HUES48 (cell line): ENCODE data around the gene ZNF407.

Experiments used
- H3K27ac ChIP-seq: one replicate; pipeline ENCODE4 v1.7.0; 2013; ENCODE audit warnings: low read depth, low read length, inconsistent platforms
- H3K27me3 ChIP-seq: 2 replicates; pipeline ENCODE4 v1.6.1; 2013; ENCODE audit warnings: mild to moderate bottlenecking, low read length; ENCODE audit not compliant: control insufficient read depth, insufficient read depth
- H3K36me3 ChIP-seq: 2 replicates; pipeline ENCODE4 v1.6.1; 2013; ENCODE audit warnings: low read length; ENCODE audit not compliant: control insufficient read depth, insufficient read depth
- H3K4me1 ChIP-seq: 2 replicates; pipeline ENCODE4 v1.6.1; 2013; ENCODE audit warnings: mild to moderate bottlenecking, low read length; ENCODE audit not compliant: control insufficient read depth, insufficient read depth
- H3K4me3 ChIP-seq: 2 replicates; pipeline ENCODE4 v1.5.1; 2013; ENCODE audit warnings: mild to moderate bottlenecking, low read depth, low read length
- H3K9ac ChIP-seq: 2 replicates; pipeline ENCODE4 v1.6.1; 2013; ENCODE audit warnings: mild to moderate bottlenecking, low read depth, low read length, moderate library complexity
- H3K9me3 ChIP-seq: 2 replicates; pipeline ENCODE4 v1.6.1; 2013; ENCODE audit warnings: low read length; ENCODE audit not compliant: control insufficient read depth, insufficient read depth

ZNF407 gene

DNA sequence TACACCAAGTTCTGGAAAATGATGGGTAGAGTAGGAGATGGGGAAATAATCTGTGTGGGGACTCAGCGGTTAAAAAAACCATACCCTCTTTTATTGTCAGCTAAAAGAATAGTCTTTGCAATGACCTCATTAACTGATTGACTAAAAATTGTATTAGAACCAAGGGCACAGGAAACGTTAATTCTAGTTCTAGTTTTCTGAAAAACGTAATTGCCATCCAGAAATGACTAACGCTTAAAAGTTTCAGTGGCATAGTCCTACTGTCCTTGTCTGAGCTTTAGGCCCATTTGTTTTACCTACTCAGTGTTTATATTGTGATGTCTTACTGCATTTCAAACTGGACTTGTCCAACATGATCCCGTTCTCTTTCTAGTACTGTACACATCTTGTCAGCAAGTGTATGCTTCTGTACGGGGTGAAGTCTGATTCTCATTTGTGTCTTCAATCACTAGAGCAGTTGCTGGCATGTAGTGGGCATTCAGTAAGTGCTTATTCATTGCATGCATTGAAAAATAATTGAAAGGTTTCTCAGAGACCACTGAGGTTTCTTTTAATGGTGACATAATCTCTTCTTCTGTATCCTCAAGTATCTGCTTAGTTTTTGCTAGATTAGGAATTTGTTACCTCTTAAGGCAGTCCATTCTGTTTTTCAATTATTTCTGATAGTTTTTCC, 81.5 kb downstream of the ZNF407 start:
- no peaks in the 10 kb centered on the region for H3K36me3 ChIP-seq
- no peak overlapping the region for H3K9ac ChIP-seq
- H3K27me3 ChIP-seq: no peaks in the 10 kb centered on the region
- H3K9me3 ChIP-seq: peaks cover 6% of the 10 kb centered on the region; the same call in 1 of the 2 replicates
- H3K4me3 ChIP-seq: no peak overlapping the region
- no peaks in the 10 kb centered on the region for H3K4me1 ChIP-seq
- no peak overlapping the region for H3K27ac ChIP-seq

DNA sequence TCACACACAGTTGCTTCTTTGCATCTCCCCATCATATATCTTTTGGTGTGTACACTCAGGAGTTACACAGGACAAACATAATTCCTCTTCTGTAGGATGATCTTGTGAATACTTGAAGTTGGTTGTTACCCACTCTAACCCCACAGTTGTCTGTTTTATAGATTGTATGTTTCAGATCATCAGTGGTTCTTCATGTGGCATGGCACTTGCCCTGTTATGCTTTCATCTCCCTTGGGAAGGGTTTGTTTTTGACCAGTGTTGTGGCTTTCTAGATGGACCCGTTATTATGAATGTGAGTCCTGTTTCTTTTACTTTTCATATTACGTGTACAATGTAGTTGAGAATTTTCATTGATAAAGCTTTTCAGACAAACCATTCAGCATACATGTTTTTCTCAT, 82.0 kb downstream of the ZNF407 start:
- Histone ChIP-seq H3K9ac (no peak overlapping the region), H3K4me3 (no peak overlapping the region), H3K36me3 (no peaks in the 10 kb centered on the region), H3K27ac (no peak overlapping the region), H3K4me1 (no peaks in the 10 kb centered on the region), H3K27me3 (no peaks in the 10 kb centered on the region), H3K9me3 (peaks cover 6% of the 10 kb centered on the region; the same call in 1 of the 2 replicates)

DNA sequence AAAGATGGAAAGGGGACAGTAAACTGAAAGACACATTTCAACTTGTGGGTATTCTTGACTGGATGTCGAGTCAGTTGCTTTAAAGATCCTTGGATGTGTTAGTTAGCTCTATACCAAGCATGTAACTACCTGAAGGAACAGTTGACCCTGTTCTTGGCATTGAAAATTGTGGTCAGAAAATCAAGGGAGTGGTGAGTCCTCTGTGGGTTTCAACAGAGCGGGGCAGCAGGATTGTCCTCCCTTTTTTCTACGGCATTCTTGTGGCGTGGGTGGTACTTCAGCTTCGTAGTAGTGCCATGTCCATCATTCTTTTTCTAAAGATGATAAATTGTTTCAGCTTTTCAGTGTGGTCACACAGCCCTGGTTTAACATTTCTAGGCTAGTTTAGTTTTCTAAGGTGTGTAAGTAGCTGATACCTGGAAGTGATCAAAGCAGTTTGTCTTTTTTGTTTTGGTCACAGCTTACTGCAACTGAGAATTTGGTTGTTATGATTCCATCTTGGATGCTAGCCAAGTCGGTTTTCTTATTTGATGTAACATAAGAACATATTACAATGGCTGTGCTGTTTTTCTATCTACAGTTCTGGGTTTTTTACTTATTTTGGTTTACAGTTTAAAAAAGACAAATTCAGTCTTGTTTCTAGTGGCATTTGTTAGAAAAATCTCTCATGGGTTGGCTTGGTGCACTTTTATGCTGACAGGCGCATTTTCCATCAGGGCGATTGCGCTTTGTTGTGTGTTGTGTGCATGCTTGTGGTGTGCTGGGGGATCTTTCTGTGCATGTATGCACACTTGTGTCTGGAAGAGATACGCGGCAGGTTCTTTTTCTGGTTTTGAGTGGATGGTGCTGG, 84.7 kb downstream of the ZNF407 start:
- Histone ChIP-seq H3K9ac (no peak overlapping the region), H3K36me3 (no peaks in the 10 kb centered on the region), H3K4me1 (no peaks in the 10 kb centered on the region), H3K27ac (no peak overlapping the region), H3K27me3 (no peaks in the 10 kb centered on the region), H3K4me3 (no peak overlapping the region), H3K9me3 (peaks cover 1% of the 10 kb centered on the region; the same call in 1 of the 2 replicates)

DNA sequence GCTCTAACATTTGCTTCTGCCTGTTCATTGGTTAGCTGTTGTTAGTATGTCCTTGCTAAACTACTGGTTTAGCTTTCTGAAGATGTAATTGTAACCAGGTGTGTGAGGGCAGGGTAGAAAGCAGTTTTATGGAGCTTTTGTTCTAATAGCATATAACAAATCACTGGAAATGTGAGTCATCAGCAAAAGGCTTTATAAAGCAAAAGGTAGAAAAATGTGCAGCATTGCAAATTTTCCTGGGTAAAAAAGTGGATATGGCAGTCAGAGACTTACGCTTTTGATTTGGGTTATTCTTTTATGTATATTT, 85.3 kb downstream of the ZNF407 start:
- Histone ChIP-seq H3K27me3 (no peaks in the 10 kb centered on the region), H3K27ac (no peak overlapping the region), H3K4me1 (no peaks in the 10 kb centered on the region), H3K9me3 (no peaks in the 10 kb centered on the region), H3K4me3 (no peak overlapping the region), H3K9ac (no peak overlapping the region), H3K36me3 (no peaks in the 10 kb centered on the region)

DNA sequence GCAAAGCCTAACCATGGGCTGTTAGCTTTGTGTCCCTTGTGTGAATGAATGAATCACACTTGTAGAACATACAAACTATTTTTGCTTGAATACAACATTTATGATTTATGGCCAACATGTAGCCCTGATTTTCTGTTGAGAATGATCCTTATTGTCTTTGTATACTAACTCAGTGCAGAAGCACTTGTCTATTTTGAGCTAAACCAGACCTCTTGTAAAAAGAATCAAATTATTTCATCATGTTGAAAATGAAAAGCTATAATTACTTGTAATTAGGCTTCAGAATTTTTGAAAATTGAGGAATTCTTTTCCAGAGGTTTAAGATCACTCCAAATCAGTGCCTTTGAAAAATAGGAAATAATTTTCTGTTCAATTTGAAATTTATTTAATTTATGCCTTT, 85.9 kb downstream of the ZNF407 start:
- Histone ChIP-seq H3K36me3 (no peaks in the 10 kb centered on the region), H3K27ac (no peak overlapping the region), H3K9me3 (no peaks in the 10 kb centered on the region)

DNA sequence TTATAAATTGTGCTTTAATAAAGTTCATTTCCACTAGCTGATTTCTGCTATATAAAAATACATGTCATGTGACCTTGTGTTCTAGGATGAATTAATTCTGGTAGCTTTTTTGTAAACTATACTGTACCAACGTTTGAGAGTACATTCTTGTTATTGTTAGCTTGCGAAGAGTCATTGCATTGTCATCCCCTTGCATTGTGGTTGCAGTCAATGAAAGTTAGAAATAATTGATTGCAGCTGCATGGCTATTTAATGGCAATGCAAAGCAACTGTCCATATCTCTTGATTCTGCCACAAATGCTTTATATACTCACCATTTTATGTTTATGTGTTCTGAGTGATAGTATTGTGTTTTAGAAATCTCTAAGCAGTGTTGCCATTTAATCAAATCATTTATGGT, 91.6 kb downstream of the ZNF407 start:
- Histone ChIP-seq H3K27me3 (no peaks in the 10 kb centered on the region), H3K36me3 (no peaks in the 10 kb centered on the region), H3K27ac (no peak overlapping the region), H3K9me3 (no peaks in the 10 kb centered on the region), H3K4me3 (no peak overlapping the region), H3K4me1 (no peaks in the 10 kb centered on the region), H3K9ac (no peak overlapping the region)

More for the DNA sequence above, 85.9 kb downstream of the ZNF407 start:
- Histone ChIP-seq H3K27me3 (no peaks in the 10 kb centered on the region), H3K9ac (no peak overlapping the region), H3K4me3 (no peak overlapping the region), H3K4me1 (no peaks in the 10 kb centered on the region)

DNA sequence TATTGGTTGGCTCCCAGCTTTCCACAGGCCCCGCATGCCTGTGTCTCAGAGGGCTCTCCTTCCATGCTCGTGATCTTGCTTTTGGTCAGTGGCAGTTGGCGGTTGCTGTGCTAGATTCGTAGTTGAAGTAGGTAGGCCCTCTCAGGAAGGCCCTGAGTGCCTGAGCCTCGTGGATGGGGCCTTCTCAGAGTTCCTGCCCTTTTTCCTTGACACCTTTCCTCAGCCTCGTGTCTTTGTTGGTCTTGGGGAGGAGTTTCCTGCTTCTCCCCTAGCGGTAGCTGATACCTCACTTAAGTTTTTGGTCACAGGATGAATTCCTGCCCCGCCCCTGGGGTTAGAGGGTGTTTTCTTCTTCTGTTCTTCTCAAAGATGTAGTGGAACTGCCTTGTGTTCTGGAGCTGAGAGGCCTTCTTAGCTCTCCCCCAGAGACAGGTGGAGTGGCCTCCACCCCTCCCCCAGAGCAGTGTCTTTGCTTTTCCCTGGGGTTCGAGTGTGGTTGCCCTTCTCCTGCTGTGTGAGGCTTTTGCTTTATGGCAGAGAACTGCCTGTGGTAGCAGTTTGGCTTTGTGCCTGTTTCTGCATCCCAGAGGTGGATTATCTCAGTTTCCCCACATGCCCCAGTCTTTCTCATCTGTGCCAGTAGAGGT, 94.8 kb downstream of the ZNF407 start:
- Histone ChIP-seq H3K27ac (no peak overlapping the region), H3K9ac (no peak overlapping the region), H3K4me1 (no peaks in the 10 kb centered on the region), H3K27me3 (no peaks in the 10 kb centered on the region), H3K4me3 (no peak overlapping the region), H3K36me3 (no peaks in the 10 kb centered on the region), H3K9me3 (no peaks in the 10 kb centered on the region)

DNA sequence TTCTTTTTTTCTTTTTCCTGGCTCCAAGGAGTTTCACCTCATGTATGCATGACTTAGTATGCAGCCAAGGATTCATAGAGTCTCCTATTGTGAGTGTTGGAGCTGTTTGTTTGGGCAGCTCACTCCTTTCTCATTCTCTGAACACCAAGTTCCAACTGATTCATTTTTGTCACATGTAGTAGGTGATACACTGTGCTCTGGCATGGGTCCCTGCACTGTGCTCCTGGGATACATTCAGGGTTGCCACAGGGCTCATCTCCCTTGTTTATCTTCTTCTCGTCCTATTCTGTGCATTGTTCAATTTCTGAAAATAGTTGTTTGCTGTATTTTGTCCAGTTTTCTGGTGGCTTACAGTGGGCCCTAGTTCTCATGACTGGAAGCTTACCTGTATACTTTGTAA, 96.8 kb downstream of the ZNF407 start:
- Histone ChIP-seq H3K27ac (no peak overlapping the region), H3K36me3 (no peaks in the 10 kb centered on the region), H3K4me1 (no peaks in the 10 kb centered on the region), H3K9ac (no peak overlapping the region), H3K4me3 (no peak overlapping the region), H3K27me3 (no peaks in the 10 kb centered on the region), H3K9me3 (no peaks in the 10 kb centered on the region)

DNA sequence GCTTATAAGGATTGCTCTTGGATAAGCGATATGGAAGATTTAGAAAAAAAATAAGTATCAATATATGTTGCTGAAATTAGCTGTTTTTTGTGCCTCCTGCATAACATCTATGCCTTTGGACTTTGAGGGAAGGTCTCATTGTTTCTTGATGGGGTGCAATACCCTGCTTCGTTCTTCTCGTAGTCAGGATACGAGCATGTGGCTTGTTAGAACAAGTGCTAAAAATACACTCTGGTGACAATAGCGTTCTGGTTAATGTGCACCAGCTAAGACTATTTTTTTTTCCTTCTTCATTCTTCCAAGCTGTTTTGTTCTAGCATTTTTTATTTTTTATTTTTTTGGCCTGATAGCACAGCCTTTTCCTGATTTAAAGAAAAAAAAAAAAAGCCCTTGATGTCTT, 97.5 kb downstream of the ZNF407 start:
- Histone ChIP-seq H3K4me1 (no peaks in the 10 kb centered on the region), H3K4me3 (no peak overlapping the region), H3K27me3 (no peaks in the 10 kb centered on the region), H3K9ac (no peak overlapping the region), H3K36me3 (no peaks in the 10 kb centered on the region), H3K9me3 (no peaks in the 10 kb centered on the region), H3K27ac (no peak overlapping the region)

DNA sequence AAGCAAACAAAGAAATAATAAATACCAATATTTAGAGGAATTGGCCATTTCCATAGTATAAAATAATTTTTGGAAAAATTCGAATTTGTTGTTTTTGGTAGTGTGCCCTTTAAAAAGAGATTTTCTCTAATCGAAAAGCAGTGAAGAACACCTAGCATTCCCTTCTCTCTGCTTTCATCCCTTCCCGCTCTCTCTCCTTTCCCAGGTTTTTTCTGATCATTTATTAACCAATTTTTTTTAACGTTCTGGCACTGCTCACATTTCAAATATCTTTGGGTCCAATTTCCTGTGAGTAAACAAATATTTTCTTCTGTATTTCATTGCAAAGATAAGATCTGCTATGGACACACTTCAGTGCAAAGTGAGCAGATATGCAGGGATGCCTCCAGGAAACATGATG, 101.2 kb downstream of the ZNF407 start:
- Histone ChIP-seq H3K4me3 (no peak overlapping the region), H3K9ac (no peak overlapping the region), H3K27me3 (no peaks in the 10 kb centered on the region), H3K36me3 (no peaks in the 10 kb centered on the region), H3K4me1 (no peaks in the 10 kb centered on the region), H3K9me3 (no peaks in the 10 kb centered on the region), H3K27ac (no peak overlapping the region)

DNA sequence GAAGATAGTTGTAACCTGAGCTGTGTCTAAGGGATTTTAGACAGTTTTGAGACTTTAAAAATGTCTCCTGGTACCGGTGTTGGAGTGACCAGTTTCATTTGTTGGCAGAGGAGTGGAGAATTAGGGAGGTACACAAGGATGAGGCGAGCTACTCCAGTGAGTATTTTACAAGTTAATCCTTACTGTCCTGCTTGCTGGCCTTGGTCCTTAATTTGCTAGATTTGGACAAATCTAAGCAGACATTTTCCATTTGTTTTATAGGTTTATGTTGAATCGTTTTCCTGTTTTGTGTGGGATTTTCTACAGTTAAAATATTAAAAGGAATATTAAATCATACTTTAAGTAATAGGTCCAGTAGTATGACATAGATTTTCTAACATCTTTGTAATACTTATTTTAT, 101.8 kb downstream of the ZNF407 start:
- Histone ChIP-seq H3K36me3 (no peaks in the 10 kb centered on the region), H3K4me3 (no peak overlapping the region), H3K4me1 (no peaks in the 10 kb centered on the region), H3K9me3 (no peaks in the 10 kb centered on the region), H3K27ac (no peak overlapping the region), H3K27me3 (no peaks in the 10 kb centered on the region), H3K9ac (no peak overlapping the region)
